ENCODE results near the gene RGL4. TPM values are rescaled to one million over a fixed set of nuclear protein-coding genes. Genes with fewer than 3 reads are reported as not detected.
"Not testable (repeated sequence)": the region's sequence is repeated elsewhere in the genome, so short reads cannot be mapped to it uniquely, and the experiment has no call there.

The RGL4 gene
- total and polyA plus RNA-seq, 7 donors = 0.04 to 0.40 (median 0.18) TPM; not detected in 3

- no peaks in the 10 kb centered on the region for H3K9me3 ChIP-seq
- ATAC-seq (no peak), DNase-seq (peak in 1 of 2 donors; percentile 26)
- TF ChIP-seq CTCF (IDR thresholded peaks at IDR 0.05) = no peak
- H3K4me1 ChIP-seq = peaks cover 11% of the 10 kb centered on the region
- intact Hi-C loops (cut with DNase I) = no loop called here
- 78 to 88% (median 83%) methylated on average over 7 of the region's 7 CpGs for WGBS, 3 donors
- H3K4me3 ChIP-seq = no peak overlapping the region
- no peaks in the 10 kb centered on the region for H3K27me3 ChIP-seq (ENCODE audit: insufficient read depth in 3 of 3, low read length in 2 of 3)
- H3K36me3 ChIP-seq (ENCODE audit: insufficient read depth in 1 of 2, low read depth in 1 of 2) = no peaks in the 10 kb centered on the region
- H3K27ac ChIP-seq = no peak overlapping the region
Observed at GRCh38 chr22:23673050-23673620, 17.7 kb upstream of the RGL4 start.

DNA sequence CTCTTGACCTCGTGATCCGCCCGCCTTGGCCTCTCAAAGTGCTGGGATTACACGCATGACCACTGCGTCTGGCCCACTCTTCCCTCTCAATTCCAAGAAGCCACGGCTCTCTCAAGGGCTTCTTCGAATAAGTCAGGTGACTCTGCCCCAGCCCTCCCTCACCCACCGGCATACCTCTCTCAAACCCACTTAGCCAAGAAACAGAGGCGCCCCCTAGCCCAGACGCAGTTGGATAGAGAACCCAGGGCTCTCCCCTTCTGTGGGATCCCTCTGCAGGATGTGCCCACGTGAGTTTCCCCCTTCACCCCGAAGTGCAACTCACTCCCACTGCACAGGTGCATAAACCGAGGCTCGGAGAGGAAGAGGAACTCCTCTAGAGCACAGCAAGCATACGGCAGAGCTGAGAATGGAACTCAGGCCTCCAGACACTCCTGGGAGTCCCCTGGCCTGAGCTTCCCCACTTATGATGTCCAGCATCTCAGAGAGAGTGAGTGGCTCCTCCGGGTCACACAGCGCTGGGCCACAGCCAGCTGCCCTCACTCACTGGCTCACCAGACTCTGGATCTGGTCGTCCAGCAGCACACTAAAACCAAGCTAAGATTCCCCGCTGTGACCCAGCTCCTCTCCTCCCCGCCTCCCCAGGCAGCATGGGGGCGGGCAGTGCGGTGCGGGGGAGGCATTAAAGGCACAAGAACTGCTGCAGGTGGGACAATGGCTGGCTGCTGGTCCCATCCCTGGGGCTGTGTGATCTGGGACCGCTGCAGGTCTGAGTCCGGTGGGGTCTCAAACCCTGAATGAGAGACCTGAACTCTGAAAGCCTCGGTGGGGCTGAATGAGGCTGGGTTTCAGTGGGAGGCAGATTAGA lies 16.8 kb upstream of the RGL4 start:
- intact Hi-C loops (cut with DNase I) = no loop called here
- WGBS, 3 donors = 77 to 87% (median 78%) methylated on average over 25 to 26 of the region's 26 CpGs
- no peak for TF ChIP-seq CTCF (IDR thresholded peaks at IDR 0.05)
- Histone ChIP-seq H3K9me3 (no peaks in the 10 kb centered on the region), H3K36me3 (ENCODE audit: insufficient read depth in 1 of 2, low read depth in 1 of 2) (no peaks in the 10 kb centered on the region), H3K27ac (no peak overlapping the region), H3K4me3 (no peak overlapping the region), H3K27me3 (ENCODE audit: insufficient read depth in 3 of 3, low read length in 2 of 3) (no peaks in the 10 kb centered on the region), H3K4me1 (peaks cover 11% of the 10 kb centered on the region)
- DNase-seq (peak in 1 of 2 donors; percentile 32), ATAC-seq (no peak)

- not testable (repeated sequence) for H3K27me3 ChIP-seq (ENCODE audit: insufficient read depth in 3 of 3, low read length in 2 of 3); ATAC-seq; DNase-seq; H3K4me3 ChIP-seq; H3K27ac ChIP-seq; H3K36me3 ChIP-seq (ENCODE audit: insufficient read depth in 1 of 2, low read depth in 1 of 2); H3K9me3 ChIP-seq
- intact Hi-C loops (cut with DNase I) = loop anchor here in 1 of 2 donors (5.0 kb wide), 1 partner anchor 72 kb away; no protein-coding TSS in a partner anchor
- 87 to 93% (median 88%) methylated on average over 6 of the region's 6 CpGs for WGBS, 3 donors
- peaks cover 11% of the 10 kb centered on the region for H3K4me1 ChIP-seq
Observed at GRCh38 chr22:23674886-23675501, 15.8 kb upstream of the RGL4 start.

- Histone ChIP-seq H3K27me3 (ENCODE audit: insufficient read depth in 3 of 3, low read length in 2 of 3) (no peaks in the 10 kb centered on the region), H3K4me1 (peaks cover 11% of the 10 kb centered on the region), H3K4me3 (no peak overlapping the region), H3K36me3 (ENCODE audit: insufficient read depth in 1 of 2, low read depth in 1 of 2) (no peaks in the 10 kb centered on the region), H3K27ac (no peak overlapping the region), H3K9me3 (no peaks in the 10 kb centered on the region)
- peak in 1 of 2 donors; percentile 85 for DNase-seq
- 64 to 67% (median 65%) methylated on average over 17 of the region's 17 CpGs for WGBS, 3 donors
- intact Hi-C loops (cut with DNase I) = loop anchor here in 1 of 2 donors (5.0 kb wide), 1 partner anchor 72 kb away; no protein-coding TSS in a partner anchor
- TF ChIP-seq CTCF (IDR thresholded peaks at IDR 0.05) = no peak
- ATAC-seq = peak in 3 of 4 donors; percentile 21 to 64 (median 59)
Observed at GRCh38 chr22:23675502-23676415, 15.1 kb upstream of the RGL4 start.

GRCh38 chr22:23676841-23677700 lies 13.7 kb upstream of the RGL4 start:
- peak in 1 of 4 donors; percentile 2 for ATAC-seq
- H3K4me1 ChIP-seq = peaks cover 14% of the 10 kb centered on the region
- DNase-seq; H3K4me3 ChIP-seq; H3K27me3 ChIP-seq (ENCODE audit: insufficient read depth in 3 of 3, low read length in 2 of 3); H3K36me3 ChIP-seq (ENCODE audit: insufficient read depth in 1 of 2, low read depth in 1 of 2); H3K27ac ChIP-seq; H3K9me3 ChIP-seq: not testable (repeated sequence)
- intact Hi-C loops (cut with DNase I) = loop anchor here in 1 of 2 donors (5.0 kb wide), 1 partner anchor 70 kb away; no protein-coding TSS in a partner anchor
- 74 to 91% (median 79%) methylated on average over 12 of the region's 12 CpGs for WGBS, 3 donors
